Suppressor macrophage treated with lipopolysaccharide for 1 hour (primary cell): ENCODE data around the gene HEATR5A.
"Not testable (repeated sequence)": the region's sequence is repeated elsewhere in the genome, so short reads cannot be mapped to it uniquely, and the experiment has no call there.

Experiments
- DNase-seq, 3 donors: peaks; one replicate each; pipeline ENCODE4 v3.0.0-alpha.2; 2020 to 2022

HEATR5A gene

DNA sequence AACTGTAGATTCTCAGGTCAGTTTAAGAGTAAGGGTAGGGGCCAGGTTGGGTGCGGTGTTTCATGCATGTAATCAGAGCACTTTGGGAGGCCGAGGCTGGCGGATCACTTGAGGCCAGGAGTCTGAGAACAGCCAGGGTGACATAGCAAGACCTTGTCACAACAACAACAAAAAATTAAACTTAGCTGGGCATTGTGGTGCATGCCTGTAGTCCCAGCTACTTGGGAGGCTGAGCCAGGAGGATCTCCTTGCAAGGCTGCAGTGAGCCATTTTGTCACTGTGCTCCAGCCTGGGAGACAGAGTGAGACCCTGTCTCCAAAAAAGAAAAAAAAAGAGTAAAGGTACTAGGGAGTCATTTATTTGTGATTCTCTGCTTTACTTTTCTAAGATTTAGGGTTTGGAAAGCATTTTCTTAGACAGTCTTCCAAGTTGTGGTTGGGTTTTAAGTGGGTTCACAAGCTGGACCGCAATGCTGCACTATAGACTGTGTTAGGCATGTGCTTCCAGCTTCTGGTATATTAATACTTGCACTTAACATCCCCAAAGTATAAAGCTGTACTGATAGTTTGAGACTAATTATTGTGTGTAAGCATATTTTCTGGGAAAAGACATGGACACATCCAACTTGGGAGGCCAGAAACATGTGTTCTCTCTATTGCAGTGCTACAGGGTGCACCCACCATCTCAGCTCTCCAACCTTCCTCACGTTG lies 163.7 kb downstream of the HEATR5A start:
- DNase-seq = no peak

DNA sequence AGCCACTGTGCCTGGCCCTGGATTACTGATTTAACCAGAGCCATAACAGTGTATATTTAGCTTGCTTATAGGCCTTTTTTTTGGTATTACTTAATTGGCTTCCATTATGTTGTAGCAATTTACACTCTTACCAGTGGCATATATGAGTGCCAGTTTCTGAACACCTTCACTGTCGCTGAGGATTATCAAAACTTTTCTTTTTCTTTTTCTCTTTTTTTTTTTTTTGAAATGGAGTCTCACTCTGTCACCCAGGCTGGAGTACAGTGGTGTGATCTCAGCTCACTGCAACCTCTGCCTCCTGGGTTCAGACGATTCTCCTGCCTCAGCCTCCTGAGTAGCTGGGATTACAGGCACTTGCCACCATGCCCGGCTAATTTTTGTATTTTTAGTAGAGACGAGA lies 164.4 kb downstream of the HEATR5A start:
- DNase-seq = not testable (repeated sequence)

DNA sequence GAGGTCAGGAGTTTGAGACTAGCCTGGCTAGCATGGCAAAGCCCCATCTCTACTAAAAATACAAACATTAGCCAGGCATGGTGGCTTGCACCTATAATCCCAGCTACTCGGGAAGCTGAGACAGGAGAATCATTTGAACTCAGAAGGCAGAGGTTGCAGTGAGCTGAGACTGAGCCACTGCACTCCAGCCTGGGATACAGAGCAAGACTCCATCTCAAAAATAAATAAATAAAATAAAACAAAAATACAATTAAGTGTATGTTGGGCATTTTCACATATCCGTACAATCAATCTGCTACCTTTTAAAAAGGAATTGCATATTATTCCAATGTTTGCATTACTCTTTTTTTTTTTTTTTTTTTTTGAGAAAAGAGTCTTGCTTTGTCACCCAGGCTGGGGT lies 165.1 kb downstream of the HEATR5A start:
- DNase-seq = no peak

DNA sequence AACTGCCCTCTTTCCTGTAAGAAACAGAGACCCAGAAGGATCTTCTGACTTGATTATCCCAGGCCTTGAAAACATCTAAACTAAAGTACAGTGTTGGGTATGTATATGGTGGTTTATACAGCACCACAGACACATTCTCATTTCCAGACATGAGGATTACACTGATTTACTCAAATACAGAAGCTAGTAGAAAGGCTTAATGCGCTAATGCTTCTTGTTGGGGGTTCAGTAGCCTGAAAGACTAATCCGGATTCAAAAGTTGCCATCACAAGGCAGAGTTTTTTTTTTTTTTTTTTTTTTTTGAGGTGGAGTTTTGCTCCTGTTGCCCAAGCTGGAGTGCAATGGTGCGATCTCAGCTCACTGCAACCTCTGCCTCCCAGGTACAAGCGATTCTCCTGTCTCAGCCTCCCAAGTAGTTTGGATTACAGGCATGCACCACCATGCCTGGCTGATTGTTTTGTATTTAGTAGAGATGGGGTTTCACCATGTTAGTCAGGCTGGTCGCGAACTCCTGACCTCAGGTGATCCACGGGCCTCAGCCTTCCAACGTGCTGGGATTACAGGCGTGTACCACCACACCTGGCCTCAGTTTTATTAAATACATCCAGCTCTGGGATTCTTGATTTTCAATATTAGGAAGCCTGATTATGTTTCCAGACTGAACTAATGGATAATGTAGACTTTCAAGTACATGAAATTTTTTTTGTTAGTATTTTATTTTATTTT lies 166.4 kb downstream of the HEATR5A start:
- DNase-seq = no peak

DNA sequence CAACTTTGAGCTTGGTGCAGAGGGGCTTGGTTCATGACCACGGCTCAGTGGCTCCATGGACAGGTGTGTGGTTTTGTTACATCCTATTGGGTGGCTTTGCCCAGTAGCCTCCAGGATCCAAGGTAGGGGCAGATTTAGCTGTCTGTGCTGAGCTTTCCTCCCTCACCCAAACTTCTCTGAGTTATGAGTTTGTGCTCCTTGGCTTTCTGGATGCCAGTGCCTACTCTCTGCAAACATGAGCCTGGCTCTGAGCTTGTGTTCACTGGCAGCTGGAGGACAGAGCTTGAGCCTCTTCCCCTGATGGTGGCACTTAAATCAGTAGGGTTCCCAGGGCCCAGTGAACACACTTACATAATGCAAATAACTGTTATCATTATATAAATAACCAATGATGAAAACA lies 167.5 kb downstream of the HEATR5A start:
- no peak for DNase-seq

DNA sequence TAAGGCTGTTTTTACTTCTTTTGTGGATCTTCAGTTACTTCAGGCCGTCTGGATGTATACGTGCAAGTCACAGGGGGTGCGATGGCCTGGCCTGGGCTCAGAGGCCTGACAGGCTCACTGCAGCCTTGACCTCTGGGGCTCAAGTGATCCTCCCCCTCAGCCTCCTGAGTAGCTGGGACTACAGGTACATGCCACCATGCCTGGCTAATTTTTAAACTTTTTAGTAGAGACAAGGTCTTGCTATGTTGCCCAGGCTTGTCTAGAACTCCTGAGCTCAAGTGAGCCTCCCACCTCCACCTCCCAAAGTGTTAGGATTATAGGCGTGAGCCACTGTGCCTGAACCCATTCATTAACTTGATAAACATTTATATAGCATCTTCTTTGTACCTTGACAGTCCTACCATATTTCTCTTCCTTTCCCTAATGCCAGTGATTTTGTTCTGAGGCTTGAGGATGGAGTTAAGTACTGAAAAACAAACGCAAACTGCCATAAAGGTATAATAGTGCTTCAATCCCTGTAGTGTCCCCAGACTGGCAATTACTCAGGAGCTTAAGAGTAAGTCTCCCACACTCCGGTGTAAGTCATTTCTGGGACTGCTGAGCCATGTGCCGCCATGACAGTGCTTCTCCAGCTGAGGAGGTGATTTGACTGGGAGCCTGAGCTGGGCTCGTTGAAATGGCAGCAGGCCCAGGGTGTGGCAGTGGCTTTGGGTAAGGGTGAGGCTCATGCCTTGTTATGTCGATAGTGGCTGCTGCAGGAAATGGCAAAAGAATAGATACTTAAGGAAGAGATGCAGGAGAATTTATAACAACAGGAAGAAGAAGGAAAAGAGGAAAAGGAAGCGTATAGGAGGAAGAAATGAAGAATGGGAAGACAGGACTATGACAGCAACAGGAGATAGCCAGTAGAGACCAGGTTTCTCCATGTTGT lies 169.1 kb downstream of the HEATR5A start:
- DNase-seq = no peak

DNA sequence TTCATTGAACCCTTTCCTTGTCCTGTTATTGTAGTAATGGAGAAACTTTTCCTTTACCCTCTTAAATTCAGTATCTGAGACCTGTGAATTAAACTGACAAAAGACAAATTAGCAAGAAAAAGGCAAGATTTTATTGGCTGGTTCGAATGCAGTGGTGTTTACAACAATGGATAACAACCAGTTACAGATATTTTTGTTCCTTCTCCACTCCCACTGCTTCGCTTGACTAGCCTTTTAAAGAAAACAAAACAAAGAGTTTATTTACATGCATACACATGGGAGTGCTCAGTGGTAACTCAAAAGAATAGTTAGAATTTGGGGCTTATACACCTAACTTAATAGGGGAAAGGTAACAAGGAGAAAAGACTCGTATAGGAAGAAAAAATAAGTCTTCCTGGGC lies 175.7 kb downstream of the HEATR5A start:
- no peak for DNase-seq

DNA sequence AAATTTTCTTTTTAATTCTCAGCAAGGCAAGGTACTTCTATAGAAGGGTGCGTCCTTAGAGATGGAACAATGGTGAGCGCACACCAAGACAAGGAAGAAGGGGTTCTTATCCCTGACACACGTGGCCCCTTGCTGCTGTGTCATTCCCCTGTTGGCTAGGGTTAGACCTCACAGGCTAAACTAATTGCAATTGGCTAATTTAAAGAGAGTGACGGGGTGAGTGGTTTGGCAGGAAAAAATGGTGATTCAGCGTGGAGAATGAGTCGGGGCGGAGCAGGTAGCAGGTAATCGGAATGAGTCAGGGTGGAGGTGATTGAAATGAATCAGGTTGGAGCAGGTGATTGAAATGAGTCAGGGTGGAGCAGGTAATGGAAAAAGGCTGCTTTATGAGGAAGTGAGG lies 176.5 kb downstream of the HEATR5A start:
- DNase-seq = no peak

DNA sequence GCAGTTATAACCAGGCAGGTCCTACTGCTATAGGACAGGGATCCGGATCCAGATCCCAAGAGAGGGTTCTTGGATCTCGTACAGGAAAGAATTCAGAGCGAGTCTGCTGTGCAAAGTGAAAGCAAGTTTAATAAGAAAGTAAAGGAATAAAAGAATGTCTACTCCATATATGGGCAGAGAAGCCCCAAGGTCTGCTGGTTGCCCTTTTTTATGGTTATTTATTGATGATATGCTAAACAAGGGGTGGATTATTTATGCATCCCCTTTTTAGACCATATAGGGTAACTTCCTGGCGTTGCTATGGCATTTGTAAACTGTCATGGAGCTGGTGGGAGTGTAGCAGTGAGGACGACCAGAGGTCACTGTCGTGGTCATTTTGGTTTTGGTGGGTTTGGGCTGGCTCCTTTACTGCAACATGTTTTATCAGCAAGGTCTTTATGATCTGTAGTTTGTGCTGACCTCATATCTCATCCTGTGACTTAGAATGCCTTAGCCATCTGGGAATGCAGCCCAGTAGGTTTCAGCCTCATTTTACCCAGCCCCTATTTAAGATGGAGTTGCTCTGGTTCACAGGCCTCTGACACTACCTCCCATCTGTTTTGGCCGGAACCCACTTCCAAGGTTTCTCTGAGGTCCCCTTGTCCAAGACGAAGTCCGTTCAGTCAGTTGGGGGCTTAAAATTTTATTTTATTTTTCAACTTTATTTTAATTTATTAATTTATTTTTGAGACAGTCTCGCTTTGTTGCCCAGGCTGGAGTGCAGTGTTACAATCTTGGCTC lies 178.0 kb downstream of the HEATR5A start:
- DNase-seq = not testable (repeated sequence)
